D721Med (cell line): ENCODE measurements around the gene CRHR1.

Experiments used
- DNase-seq: peaks from one replicate; pipeline ENCODE4 v3.0.0; 2011; ENCODE audit warnings: low spot score; ENCODE audit not compliant: insufficient read length
- FAIRE-seq: peaks from 2 replicates; lab custom pipeline; 2011; peaks lifted over from hg19 to GRCh38; lab: Jason Lieb, UNC
- TF ChIP-seq, protein P1 (sequence below): IDR thresholded peaks from 2 replicates; pipeline ENCODE4 v1.5.1; 2012; ENCODE audit warnings: mild to moderate bottlenecking, control low read depth; ENCODE audit not compliant: insufficient read depth; ENCODE audit errors: missing control alignments

CRHR1 gene

GRCh38 chr17:45751466-45751865, 32.7 kb upstream of the CRHR1 start:
- TF ChIP-seq, protein P1, sequence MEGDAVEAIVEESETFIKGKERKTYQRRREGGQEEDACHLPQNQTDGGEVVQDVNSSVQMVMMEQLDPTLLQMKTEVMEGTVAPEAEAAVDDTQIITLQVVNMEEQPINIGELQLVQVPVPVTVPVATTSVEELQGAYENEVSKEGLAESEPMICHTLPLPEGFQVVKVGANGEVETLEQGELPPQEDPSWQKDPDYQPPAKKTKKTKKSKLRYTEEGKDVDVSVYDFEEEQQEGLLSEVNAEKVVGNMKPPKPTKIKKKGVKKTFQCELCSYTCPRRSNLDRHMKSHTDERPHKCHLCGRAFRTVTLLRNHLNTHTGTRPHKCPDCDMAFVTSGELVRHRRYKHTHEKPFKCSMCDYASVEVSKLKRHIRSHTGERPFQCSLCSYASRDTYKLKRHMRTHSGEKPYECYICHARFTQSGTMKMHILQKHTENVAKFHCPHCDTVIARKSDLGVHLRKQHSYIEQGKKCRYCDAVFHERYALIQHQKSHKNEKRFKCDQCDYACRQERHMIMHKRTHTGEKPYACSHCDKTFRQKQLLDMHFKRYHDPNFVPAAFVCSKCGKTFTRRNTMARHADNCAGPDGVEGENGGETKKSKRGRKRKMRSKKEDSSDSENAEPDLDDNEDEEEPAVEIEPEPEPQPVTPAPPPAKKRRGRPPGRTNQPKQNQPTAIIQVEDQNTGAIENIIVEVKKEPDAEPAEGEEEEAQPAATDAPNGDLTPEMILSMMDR = no peak
- no peak for DNase-seq
- no peak for FAIRE-seq

GRCh38 chr17:45752246-45752645, 31.9 kb upstream of the CRHR1 start:
- TF ChIP-seq, protein P1 = no peak
- no peak for DNase-seq
- FAIRE-seq = no peak

DNA sequence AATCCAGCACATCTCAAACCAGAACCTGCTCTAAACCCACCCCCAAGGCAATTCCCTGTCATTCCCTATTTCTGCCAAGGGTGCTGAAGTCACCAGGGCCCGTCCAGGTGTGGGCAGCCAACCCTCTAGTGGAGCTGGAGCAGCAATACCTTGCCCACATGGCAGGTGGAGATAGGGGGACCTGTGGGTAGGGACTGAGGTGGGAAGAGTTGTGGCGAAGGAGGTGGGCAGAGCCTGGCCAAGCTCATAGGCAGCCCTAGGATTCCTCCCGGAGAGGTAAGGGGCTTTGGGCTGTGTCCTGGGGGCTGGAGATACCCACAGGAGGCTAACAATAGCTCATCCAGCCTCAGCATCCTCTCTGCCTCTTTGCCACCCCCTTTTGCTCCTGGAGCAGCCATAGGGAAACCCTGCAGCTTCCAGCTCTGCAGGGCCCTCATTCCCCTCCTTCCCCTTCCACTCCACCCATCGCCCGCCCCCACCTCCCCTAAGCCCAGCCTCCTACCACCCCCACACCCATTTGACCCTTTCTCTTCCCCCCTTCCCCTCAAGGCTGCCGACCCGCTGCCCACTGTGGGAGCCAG, 30.4 kb upstream of the CRHR1 start:
- no peak for FAIRE-seq
- TF ChIP-seq, protein P1 = no peak
- DNase-seq = no peak

GRCh38 chr17:45755050-45755449, 29.1 kb upstream of the CRHR1 start:
- FAIRE-seq = no peak
- TF ChIP-seq, protein P1 = no peak
- DNase-seq = no peak

- TF ChIP-seq, protein P1 = peak; percentile 27
- DNase-seq = no peak
- FAIRE-seq = no peak
These were observed 27.7 kb upstream of the CRHR1 start for GRCh38 chr17:45756266-45756991.

GRCh38 chr17:45757431-45758218, 26.5 kb upstream of the CRHR1 start:
- DNase-seq (no peak), FAIRE-seq (no peak)
- TF ChIP-seq, protein P1 = no peak
